Endothelial cell (in vitro differentiated cells): ENCODE results near the gene TNS3. TPM values are rescaled to one million over a fixed set of nuclear protein-coding genes. Genes with fewer than 3 reads are reported as not detected.

Experiments used
- DNase-seq: peaks from one replicate; pipeline ENCODE4 v3.0.0; 2021; ENCODE audit warnings: low spot score
- H3K27ac Mint-ChIP-seq: one replicate; pipeline ENCODE4 v1.8.0; 2021; ENCODE audit warnings: mixed read lengths, inconsistent platforms; ENCODE audit not compliant: unreplicated experiment
- H3K27me3 Mint-ChIP-seq: one replicate; pipeline ENCODE4 v1.8.0; 2021; ENCODE audit warnings: mild to moderate bottlenecking, moderate library complexity, mixed read lengths, inconsistent platforms; ENCODE audit not compliant: unreplicated experiment
- H3K36me3 Mint-ChIP-seq: one replicate; pipeline ENCODE4 v1.8.0; 2021; ENCODE audit warnings: mild to moderate bottlenecking, low read depth, mixed read lengths, inconsistent platforms; ENCODE audit not compliant: unreplicated experiment
- H3K4me1 Mint-ChIP-seq: one replicate; pipeline ENCODE4 v1.8.0; 2021; ENCODE audit warnings: mild to moderate bottlenecking, mixed read lengths, inconsistent platforms; ENCODE audit not compliant: unreplicated experiment
- H3K4me3 Mint-ChIP-seq: one replicate; pipeline ENCODE4 v1.8.0; 2021; ENCODE audit warnings: mild to moderate bottlenecking, mixed read lengths, inconsistent platforms; ENCODE audit not compliant: unreplicated experiment
- H3K9me3 Mint-ChIP-seq: one replicate; pipeline ENCODE4 v1.8.0; 2021; ENCODE audit warnings: mixed read lengths, inconsistent platforms; ENCODE audit not compliant: unreplicated experiment
- total RNA-seq: library from RNA; stranded (reverse); fragmentation: NEBNext Ultra II Directional; extraction: Animal tissue kit (Norgen Biotek cat#: 25700); gene quantifications from one replicate; pipeline ENCODE4 v1.2.1, GENCODE V29; 2021; ENCODE audit not compliant: unreplicated experiment
- TF ChIP-seq, protein P1 (sequence below): fragments of 200-600 bp; sonication (generic); IDR thresholded peaks from one replicate; pipeline ENCODE4 v1.5.0; 2021; ENCODE audit warnings: antibody characterized with exemption; ENCODE audit not compliant: unreplicated experiment

TNS3 gene
- total RNA-seq, 1 donor from 2014 or later = 7.5 TPM

DNA sequence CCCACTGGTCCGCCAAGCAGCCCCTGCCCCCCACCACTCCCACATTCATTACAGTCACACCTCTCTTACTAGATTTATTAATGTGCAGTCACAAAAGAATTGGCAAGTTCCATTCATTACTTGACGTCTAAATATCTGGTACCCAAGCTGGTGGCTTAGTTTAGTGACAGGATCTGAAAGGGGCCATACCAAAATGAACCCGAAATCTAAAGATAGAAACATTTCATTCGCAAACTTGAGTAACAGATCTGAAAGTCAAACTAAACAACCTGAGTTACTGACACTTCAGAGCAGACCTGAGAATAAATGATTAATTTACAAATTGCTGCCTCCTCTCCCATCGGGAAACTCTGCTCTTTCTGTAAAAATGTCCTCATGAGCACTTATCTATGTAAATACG, 53.4 kb downstream of the TNS3 start:
- H3K36me3 Mint-ChIP-seq = peaks cover 5% of the 10 kb centered on the region
- no peaks in the 10 kb centered on the region for H3K9me3 Mint-ChIP-seq
- peaks cover 2% of the 10 kb centered on the region for H3K27me3 Mint-ChIP-seq
- H3K27ac Mint-ChIP-seq = no peak overlapping the region
- no peak overlapping the region for H3K4me3 Mint-ChIP-seq
- H3K4me1 Mint-ChIP-seq = no peaks in the 10 kb centered on the region
- TF ChIP-seq, protein P1, sequence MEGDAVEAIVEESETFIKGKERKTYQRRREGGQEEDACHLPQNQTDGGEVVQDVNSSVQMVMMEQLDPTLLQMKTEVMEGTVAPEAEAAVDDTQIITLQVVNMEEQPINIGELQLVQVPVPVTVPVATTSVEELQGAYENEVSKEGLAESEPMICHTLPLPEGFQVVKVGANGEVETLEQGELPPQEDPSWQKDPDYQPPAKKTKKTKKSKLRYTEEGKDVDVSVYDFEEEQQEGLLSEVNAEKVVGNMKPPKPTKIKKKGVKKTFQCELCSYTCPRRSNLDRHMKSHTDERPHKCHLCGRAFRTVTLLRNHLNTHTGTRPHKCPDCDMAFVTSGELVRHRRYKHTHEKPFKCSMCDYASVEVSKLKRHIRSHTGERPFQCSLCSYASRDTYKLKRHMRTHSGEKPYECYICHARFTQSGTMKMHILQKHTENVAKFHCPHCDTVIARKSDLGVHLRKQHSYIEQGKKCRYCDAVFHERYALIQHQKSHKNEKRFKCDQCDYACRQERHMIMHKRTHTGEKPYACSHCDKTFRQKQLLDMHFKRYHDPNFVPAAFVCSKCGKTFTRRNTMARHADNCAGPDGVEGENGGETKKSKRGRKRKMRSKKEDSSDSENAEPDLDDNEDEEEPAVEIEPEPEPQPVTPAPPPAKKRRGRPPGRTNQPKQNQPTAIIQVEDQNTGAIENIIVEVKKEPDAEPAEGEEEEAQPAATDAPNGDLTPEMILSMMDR = no peak
- DNase-seq = no peak

DNA sequence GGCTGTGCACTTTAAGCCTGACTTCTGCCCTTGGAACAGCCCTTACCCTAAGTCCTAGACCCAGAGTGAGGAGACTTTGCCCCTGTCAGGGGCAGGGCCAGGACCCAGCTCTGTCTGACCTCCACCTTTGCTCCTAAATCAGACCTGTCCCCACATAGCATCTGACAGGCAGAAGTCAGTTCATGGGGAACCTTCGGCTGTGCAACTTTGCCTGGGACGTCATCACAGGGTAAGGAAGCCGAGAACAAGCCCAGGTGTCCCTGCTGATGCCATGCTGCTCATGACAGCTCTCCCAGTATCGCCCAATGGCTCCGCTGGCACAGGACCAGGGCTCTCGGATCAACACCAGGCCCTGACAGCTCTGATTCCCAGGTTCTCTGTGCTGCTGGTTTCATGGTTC, 55.4 kb downstream of the TNS3 start:
- DNase-seq = no peak
- H3K27ac Mint-ChIP-seq = no peak overlapping the region
- H3K9me3 Mint-ChIP-seq = no peaks in the 10 kb centered on the region
- no peak overlapping the region for H3K4me3 Mint-ChIP-seq
- peaks cover 8% of the 10 kb centered on the region for H3K27me3 Mint-ChIP-seq
- H3K36me3 Mint-ChIP-seq = peaks cover 5% of the 10 kb centered on the region
- TF ChIP-seq, protein P1 = no peak
- no peaks in the 10 kb centered on the region for H3K4me1 Mint-ChIP-seq

GRCh38 chr7:47525066-47525623, 56.8 kb downstream of the TNS3 start:
- H3K9me3 Mint-ChIP-seq = no peaks in the 10 kb centered on the region
- no peak for DNase-seq
- no peak overlapping the region for H3K4me3 Mint-ChIP-seq
- peaks cover 8% of the 10 kb centered on the region for H3K4me1 Mint-ChIP-seq
- H3K27ac Mint-ChIP-seq = no peak overlapping the region
- TF ChIP-seq, protein P1 = no peak
- peaks cover 8% of the 10 kb centered on the region for H3K27me3 Mint-ChIP-seq
- peaks cover 5% of the 10 kb centered on the region for H3K36me3 Mint-ChIP-seq

- TF ChIP-seq, protein P1 = no peak
- no peak for DNase-seq
- H3K4me1 Mint-ChIP-seq = peaks cover 10% of the 10 kb centered on the region
- H3K27ac Mint-ChIP-seq = no peak overlapping the region
- H3K36me3 Mint-ChIP-seq = no peaks in the 10 kb centered on the region
- H3K9me3 Mint-ChIP-seq = no peaks in the 10 kb centered on the region
- H3K27me3 Mint-ChIP-seq = peaks cover 6% of the 10 kb centered on the region
- H3K4me3 Mint-ChIP-seq = no peak overlapping the region
Observed at GRCh38 chr7:47523401-47523800, 58.5 kb downstream of the TNS3 start.

GRCh38 chr7:47521816-47522561, 59.9 kb downstream of the TNS3 start:
- H3K4me1 Mint-ChIP-seq = peaks cover 22% of the 10 kb centered on the region
- H3K27me3 Mint-ChIP-seq = peaks cover 7% of the 10 kb centered on the region

More at GRCh38 chr7:47521816-47522561, 59.9 kb downstream of the TNS3 start:
- H3K4me3 Mint-ChIP-seq = no peak overlapping the region
- TF ChIP-seq, protein P1 = no peak
- no peak overlapping the region for H3K27ac Mint-ChIP-seq
- no peak for DNase-seq
- no peaks in the 10 kb centered on the region for H3K36me3 Mint-ChIP-seq
- H3K9me3 Mint-ChIP-seq = no peaks in the 10 kb centered on the region
